Central memory CD8-positive, alpha-beta T cell (primary cell): ENCODE measurements around the gene CEACAM21.

Experiments used
- ATAC-seq: fragments of 150-1000 bp; cut with Tn5 transposase; replicated peaks from 2 replicates; pipeline ENCODE4 v1.10.0; 2022; ENCODE audit warnings: mild to moderate bottlenecking, moderate FRiP score, moderate number of reproducible peaks; ENCODE audit not compliant: poor library complexity, severe bottlenecking; ENCODE audit errors: extremely low read depth
- DNase-seq, 2 donors: peaks; one replicate each; pipeline ENCODE4 v3.0.0; 2021; ENCODE audit warnings: low spot score in 2 of 2
- H3K27ac Mint-ChIP-seq: one replicate; pipeline ENCODE4 v1.8.0; 2022; ENCODE audit warnings: low read depth, mild to moderate bottlenecking, moderate library complexity, mixed read lengths
- H3K27me3 Mint-ChIP-seq: one replicate; pipeline ENCODE4 v1.8.0; 2022; ENCODE audit warnings: mixed read lengths
- H3K36me3 Mint-ChIP-seq: one replicate; pipeline ENCODE4 v1.8.0; 2022; ENCODE audit warnings: mild to moderate bottlenecking, moderate library complexity, mixed read lengths; ENCODE audit not compliant: insufficient read depth
- H3K4me1 Mint-ChIP-seq: one replicate; pipeline ENCODE4 v1.8.0; 2022; ENCODE audit warnings: mixed read lengths
- H3K4me3 Mint-ChIP-seq: one replicate; pipeline ENCODE4 v1.8.0; 2022; ENCODE audit warnings: mild to moderate bottlenecking, moderate library complexity, mixed read lengths
- H3K9me3 Mint-ChIP-seq: one replicate; pipeline ENCODE4 v1.8.0; 2022; ENCODE audit warnings: mixed read lengths

Gene CEACAM21

DNA sequence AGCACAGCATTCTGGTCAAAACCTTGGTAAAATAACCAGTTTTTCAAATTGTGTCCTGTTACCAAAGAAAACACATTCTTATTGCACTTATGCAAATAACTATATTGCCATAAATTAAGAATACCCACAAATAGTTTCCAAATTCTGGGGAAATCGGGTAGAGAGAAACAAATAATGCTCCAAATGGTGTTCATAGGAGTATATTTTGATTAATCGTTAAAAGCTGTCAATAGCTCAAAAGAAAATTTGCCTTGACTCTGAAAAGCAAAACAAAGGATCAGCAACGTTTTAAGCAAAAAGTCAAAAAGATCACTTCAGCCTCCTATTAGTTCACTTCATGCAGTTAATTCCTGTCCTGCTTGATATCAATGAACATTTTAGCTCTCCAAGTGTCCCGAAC lies 22.2 kb upstream of the CEACAM21 start:
- peaks cover 74% of the 10 kb centered on the region for H3K4me1 Mint-ChIP-seq
- H3K27me3 Mint-ChIP-seq, result no peaks in the 10 kb centered on the region
- peaks cover 50% of the 10 kb centered on the region for H3K36me3 Mint-ChIP-seq
- H3K27ac Mint-ChIP-seq, result no peak overlapping the region
- ATAC-seq, result no peak
- H3K9me3 Mint-ChIP-seq, result no peaks in the 10 kb centered on the region
- DNase-seq, result no peak
- peak overlapping the region; percentile 98 for H3K4me3 Mint-ChIP-seq

DNA sequence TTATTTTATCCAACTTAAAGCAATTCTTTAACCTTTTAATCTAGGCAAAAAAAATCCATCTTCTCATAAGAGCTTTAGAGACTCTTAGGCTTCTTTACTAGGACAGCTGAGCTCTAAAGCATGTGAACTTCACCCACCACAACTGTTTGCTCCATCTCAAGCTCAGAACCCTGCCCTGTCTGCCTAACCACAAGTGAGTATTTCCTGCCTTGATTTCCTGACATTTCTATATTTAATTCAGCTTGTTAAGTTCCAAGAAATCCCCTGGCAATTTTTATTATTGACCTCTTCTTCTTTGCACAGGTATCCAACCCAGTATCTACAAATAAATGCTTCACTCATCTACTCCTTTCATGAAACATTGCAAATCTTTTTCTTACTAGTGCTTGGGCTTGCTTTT lies 21.1 kb upstream of the CEACAM21 start:
- DNase-seq (no peak), ATAC-seq (peak; percentile 81)
- peaks cover 77% of the 10 kb centered on the region for H3K4me1 Mint-ChIP-seq
- H3K36me3 Mint-ChIP-seq, result peaks cover 48% of the 10 kb centered on the region
- no peaks in the 10 kb centered on the region for H3K27me3 Mint-ChIP-seq
- H3K9me3 Mint-ChIP-seq, result no peaks in the 10 kb centered on the region
- H3K27ac Mint-ChIP-seq, result peak overlapping the region; percentile 50
- H3K4me3 Mint-ChIP-seq, result peak overlapping the region; percentile 63

DNA sequence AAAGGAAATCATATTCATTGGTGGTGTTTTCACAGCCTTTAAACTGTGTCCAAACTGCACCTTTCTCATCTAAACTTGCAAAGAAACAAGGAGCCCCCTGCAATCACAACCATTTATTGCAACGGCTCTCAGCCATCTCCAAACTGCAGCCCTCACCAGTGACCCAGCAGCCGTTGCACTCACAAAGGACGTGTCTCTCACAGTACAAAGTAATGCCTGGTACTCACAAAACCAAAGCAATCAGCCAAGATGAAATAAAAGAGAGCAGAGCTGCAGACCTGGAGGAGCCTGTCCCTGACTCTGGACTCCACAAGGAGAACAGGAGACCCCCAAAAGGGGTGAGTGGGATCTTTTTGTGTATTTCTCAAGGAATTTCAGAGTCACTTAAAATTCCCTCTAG lies 20.2 kb upstream of the CEACAM21 start:
- peaks cover 45% of the 10 kb centered on the region for H3K36me3 Mint-ChIP-seq
- H3K4me3 Mint-ChIP-seq, result peak overlapping the region; percentile 63
- DNase-seq (no peak), ATAC-seq (peak; percentile 25)
- H3K4me1 Mint-ChIP-seq, result peaks cover 85% of the 10 kb centered on the region
- H3K9me3 Mint-ChIP-seq, result no peaks in the 10 kb centered on the region
- H3K27ac Mint-ChIP-seq, result peak overlapping the region; percentile 50
- H3K27me3 Mint-ChIP-seq, result no peaks in the 10 kb centered on the region

DNA sequence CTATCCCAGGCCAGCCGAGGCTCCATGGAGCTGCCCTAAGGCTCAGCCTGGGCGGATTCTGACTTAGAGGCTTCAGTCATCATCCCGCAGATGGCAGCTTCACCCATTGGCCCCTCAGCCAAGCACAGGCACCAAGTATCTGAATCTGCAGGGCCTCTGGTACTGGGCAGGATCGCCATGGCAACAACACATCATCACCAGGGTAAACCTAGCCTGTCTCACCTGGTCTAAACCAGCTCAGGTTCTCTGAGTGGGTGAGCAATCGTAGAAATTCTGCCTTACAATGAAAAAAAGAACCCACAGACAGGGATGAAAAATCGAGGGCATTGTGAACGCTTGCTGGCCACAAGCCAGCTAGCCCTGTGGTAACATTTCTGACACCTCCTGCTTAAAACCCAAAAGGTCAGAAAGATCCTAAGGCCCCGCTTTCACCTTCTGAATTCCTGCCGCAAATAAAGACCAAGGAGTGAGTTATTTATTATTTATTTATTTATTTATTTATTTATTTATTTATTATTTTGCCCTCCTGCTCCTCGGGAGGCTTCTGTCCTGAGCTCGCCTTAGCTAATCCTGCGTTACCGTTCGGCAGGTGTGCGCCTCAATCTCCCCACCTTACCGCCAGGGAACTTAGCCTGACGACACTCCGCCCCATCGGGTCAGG lies 12.0 kb upstream of the CEACAM21 start:
- peak in 1 of 2 donors; percentile 47 for DNase-seq
- H3K27me3 Mint-ChIP-seq, result no peaks in the 10 kb centered on the region
- H3K4me1 Mint-ChIP-seq, result peaks cover 58% of the 10 kb centered on the region
- peaks cover 26% of the 10 kb centered on the region for H3K36me3 Mint-ChIP-seq
- H3K9me3 Mint-ChIP-seq, result no peaks in the 10 kb centered on the region
- no peak overlapping the region for H3K27ac Mint-ChIP-seq
- H3K4me3 Mint-ChIP-seq, result peak overlapping the region; percentile 52
- peak; percentile 78 for ATAC-seq

DNA sequence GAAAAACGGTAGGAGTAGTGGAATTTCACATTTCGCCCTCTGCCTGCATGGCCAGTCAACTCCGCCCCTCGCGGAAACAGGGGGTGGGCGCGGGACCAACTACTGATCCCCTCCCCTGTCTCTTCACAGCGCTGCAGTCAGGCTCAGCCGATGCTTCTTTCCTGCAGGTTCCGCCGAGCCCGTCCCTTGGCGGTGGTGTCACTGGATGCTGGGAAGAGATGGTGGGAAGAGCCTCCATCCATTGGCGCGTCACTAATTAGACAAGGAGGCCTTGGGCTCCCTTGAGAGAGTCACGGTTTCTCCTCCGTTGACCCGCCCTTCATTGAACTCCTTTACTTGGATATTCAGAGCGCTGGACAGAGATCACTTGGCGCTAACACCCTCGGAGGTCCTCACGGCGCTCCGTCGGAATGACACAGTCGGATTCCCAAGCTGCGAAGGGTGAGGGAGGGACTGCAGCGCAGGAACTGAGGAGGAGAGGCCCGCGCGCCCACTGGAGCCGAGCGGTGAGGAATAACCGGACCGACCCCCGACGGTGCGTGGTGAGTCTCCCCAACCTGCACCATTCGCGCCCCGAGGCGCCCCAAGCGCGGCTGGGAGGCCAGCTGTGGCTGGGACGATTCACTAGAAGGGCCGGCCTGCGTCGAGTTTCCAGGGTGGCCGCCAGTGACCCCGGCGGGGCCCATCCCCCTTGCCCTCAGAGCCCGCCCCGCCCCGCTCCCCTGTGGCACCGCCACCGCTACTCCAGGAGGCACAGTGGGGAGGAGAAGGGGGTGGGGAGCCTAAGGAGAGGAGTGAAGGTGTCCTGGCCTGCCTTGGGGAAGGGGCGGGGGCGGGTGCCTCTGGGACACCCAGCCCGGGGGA lies 11.2 kb upstream of the CEACAM21 start:
- DNase-seq, result no peak
- no peak for ATAC-seq
- H3K4me1 Mint-ChIP-seq, result peaks cover 53% of the 10 kb centered on the region
- H3K27me3 Mint-ChIP-seq, result no peaks in the 10 kb centered on the region
- no peak overlapping the region for H3K27ac Mint-ChIP-seq
- H3K36me3 Mint-ChIP-seq, result peaks cover 26% of the 10 kb centered on the region
- peak overlapping the region; percentile 52 for H3K4me3 Mint-ChIP-seq
- H3K9me3 Mint-ChIP-seq, result no peaks in the 10 kb centered on the region

DNA sequence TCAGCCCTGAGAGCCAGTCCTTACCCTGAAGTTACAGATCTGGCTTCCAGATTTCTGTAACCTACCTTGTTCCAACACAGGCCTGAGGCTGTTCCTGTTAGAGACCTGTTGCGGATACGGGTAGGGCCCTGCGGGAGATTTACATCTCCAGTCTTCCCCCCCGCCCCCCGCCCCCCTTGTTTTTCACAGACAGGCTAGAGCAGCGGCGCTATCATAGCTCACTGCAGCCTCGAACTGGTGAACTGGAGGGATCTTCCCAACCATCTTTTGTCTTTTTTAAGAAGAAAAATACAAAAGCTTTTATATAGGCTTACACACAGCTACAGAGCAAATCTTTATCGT lies 10.6 kb upstream of the CEACAM21 start:
- peaks cover 53% of the 10 kb centered on the region for H3K4me1 Mint-ChIP-seq
- no peak overlapping the region for H3K27ac Mint-ChIP-seq
- peaks cover 24% of the 10 kb centered on the region for H3K36me3 Mint-ChIP-seq
- no peaks in the 10 kb centered on the region for H3K27me3 Mint-ChIP-seq
- no peaks in the 10 kb centered on the region for H3K9me3 Mint-ChIP-seq
- ATAC-seq (no peak), DNase-seq (no peak)
- no peak overlapping the region for H3K4me3 Mint-ChIP-seq

DNA sequence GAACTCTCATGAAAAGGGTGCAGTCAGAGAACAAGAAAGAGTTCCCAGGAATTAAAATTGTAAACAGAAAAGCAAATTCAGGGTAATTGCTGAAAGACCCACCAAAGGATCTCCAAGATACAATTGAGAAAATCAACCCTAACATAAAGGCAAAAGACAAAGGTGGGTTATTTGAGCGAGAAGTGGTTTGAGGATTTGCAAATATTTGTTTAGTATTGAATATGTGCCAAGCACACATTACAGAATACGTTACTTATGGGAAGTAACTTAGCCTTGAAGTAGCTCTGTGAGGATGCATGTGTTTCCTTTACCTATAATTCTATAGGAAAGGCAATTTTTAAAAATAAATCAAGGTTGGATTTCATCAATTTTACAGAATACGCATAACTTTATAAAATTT lies 10.0 kb upstream of the CEACAM21 start:
- DNase-seq (no peak), ATAC-seq (no peak)
- Mint-ChIP-seq H3K9me3 (no peaks in the 10 kb centered on the region), H3K36me3 (peaks cover 21% of the 10 kb centered on the region), H3K27ac (no peak overlapping the region), H3K27me3 (no peaks in the 10 kb centered on the region), H3K4me3 (no peak overlapping the region), H3K4me1 (peaks cover 54% of the 10 kb centered on the region)

DNA sequence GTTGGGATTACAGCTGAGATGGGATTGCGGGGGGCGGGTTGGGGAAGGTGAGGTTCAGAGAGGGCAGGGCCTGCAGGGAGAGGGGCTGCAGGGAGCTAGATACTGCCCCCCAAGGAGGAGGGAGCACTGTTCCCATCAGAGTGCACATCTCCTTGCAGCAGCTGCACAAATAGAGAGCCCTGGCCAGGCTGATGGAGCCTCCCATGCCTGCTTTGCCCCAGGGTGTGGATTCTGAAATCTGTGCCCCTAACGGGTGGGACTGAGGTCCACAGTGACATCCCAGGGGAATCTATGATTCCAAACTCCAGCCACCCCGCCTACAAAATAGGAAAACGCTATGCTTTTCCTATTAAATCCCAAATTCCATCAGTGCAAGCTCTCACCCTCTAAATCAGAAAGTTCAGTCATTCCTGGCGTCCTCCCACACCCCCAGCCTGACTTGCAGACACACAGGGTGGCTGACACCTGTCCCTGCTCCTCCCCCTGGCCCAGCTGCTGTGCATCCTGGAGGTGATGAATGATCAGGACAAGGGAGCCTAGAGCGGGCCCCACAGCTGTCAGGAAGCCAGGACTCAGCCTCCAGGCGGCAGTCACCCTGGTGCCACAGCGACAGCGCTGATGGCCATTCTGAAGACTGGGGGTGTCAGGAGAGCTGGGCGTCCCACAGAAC lies 6.3 kb upstream of the CEACAM21 start:
- peaks cover 26% of the 10 kb centered on the region for H3K4me1 Mint-ChIP-seq
- H3K4me3 Mint-ChIP-seq, result no peak overlapping the region
- no peak overlapping the region for H3K27ac Mint-ChIP-seq
- H3K27me3 Mint-ChIP-seq, result no peaks in the 10 kb centered on the region
- no peaks in the 10 kb centered on the region for H3K9me3 Mint-ChIP-seq
- DNase-seq (no peak), ATAC-seq (no peak)
- H3K36me3 Mint-ChIP-seq, result peaks cover 14% of the 10 kb centered on the region

DNA sequence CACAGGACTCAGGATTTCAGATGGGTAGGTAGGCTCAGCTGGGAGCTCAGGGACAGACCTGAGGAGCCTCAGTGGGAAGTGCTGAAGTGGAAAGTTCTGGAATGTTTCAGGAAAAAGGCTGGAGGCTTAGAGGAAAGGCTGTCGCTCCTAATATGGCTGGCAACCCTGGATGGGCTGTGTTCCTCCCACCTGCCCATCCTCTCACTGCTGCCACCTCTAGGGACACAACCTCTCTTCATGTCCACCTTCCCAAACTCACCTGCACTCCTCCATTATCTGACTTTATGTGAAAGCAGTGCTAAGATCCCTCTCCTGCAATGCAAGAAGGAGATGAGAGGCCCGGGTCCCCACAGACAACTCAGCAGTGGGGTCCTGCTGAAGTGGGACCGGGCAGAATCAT lies 5.8 kb upstream of the CEACAM21 start:
- no peaks in the 10 kb centered on the region for H3K9me3 Mint-ChIP-seq
- H3K4me3 Mint-ChIP-seq, result no peak overlapping the region
- DNase-seq, result no peak
- peaks cover 25% of the 10 kb centered on the region for H3K4me1 Mint-ChIP-seq
- peaks cover 14% of the 10 kb centered on the region for H3K36me3 Mint-ChIP-seq
- no peak for ATAC-seq
- H3K27ac Mint-ChIP-seq, result peak overlapping the region; percentile 4
- H3K27me3 Mint-ChIP-seq, result no peaks in the 10 kb centered on the region

DNA sequence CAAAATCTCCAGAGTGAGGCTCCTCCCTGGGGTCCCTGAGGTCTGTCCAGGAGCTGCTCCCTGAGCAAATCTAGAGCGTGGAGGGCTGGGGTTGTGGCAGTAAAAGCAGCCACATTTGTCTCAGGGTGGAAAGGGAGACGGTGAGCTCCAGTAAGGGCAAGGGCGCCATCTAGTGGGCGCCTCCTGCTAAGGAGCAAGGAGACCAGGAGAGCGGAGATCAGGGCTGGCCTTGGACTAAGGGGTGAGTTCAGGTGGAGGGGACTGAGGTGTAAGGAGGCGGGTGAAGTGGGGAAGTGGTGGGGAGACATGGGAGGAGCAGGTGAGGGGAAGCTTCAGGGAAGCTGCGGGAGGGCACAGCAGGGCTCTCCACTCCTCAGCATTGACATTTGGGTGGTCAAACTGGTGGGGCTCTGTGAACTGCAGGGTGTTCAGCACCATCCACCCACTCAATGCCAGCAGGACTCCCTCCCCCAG lies 5.3 kb upstream of the CEACAM21 start:
- Mint-ChIP-seq H3K9me3 (no peaks in the 10 kb centered on the region), H3K4me1 (peaks cover 30% of the 10 kb centered on the region), H3K4me3 (no peak overlapping the region), H3K36me3 (peaks cover 14% of the 10 kb centered on the region), H3K27me3 (no peaks in the 10 kb centered on the region), H3K27ac (peak overlapping the region; percentile 4)
- ATAC-seq (peak; percentile 93), DNase-seq (peak; percentile 77 to 83)

DNA sequence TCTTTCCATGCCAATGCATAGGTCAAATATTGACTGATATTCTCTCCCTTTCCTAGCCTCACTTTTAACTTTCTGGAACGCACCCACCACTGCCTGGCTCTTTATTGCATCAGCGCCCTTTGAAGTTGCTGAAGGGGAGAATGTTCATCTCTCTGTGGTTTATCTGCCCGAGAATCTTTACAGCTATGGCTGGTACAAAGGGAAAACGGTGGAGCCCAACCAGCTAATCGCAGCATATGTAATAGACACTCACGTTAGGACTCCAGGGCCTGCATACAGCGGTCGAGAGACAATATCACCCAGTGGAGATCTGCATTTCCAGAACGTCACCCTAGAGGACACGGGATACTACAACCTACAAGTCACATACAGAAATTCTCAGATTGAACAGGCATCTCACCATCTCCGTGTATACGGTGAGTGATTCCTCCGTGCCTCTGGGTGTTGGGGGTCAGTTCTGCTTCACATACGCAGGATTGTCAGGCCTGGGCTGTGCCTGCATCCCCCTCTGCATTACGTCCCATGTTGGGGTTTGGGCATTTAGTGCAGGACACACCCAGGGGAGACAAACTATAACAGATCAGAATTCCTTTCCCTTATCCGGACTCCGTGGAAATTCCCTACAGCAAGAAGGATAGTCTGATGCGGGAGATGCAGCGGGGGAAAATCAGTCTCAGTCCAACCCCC lies 1.3 kb downstream of the CEACAM21 start:
- Mint-ChIP-seq H3K4me3 (no peak overlapping the region), H3K27ac (no peak overlapping the region), H3K9me3 (no peaks in the 10 kb centered on the region), H3K36me3 (peaks cover 12% of the 10 kb centered on the region), H3K4me1 (peaks cover 22% of the 10 kb centered on the region), H3K27me3 (no peaks in the 10 kb centered on the region)
- ATAC-seq (no peak), DNase-seq (no peak)

DNA sequence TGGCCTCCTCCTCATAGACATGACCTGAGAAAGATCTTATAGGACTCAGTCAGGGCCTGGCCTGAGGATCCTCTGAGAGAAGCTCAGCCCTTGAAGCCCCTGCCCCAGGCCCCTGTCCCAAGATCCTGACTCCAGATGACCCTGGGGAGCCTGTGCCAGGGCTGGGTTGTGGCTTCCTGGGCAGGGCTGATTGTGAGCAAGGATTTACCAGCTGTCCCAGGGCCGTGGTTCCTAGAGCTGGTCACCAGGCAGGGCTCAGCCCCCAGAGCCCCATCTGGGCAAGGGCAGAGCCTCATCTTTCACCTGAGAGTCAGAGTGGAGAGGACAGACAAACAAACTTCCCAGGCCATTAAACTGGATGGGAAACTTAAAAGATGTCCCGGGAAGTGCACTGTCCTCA lies 1.9 kb downstream of the CEACAM21 start:
- H3K27me3 Mint-ChIP-seq, result no peaks in the 10 kb centered on the region
- H3K4me1 Mint-ChIP-seq, result peaks cover 22% of the 10 kb centered on the region
- H3K9me3 Mint-ChIP-seq, result no peaks in the 10 kb centered on the region
- no peak overlapping the region for H3K27ac Mint-ChIP-seq
- H3K36me3 Mint-ChIP-seq, result peaks cover 14% of the 10 kb centered on the region
- ATAC-seq (no peak), DNase-seq (no peak)
- H3K4me3 Mint-ChIP-seq, result no peak overlapping the region
